Measurements from ENCODE around the gene FCGR3B.
"Not testable (repeated sequence)": the region's sequence is repeated elsewhere in the genome, so short reads cannot be mapped to it uniquely, and the experiment has no call there.

DNA sequence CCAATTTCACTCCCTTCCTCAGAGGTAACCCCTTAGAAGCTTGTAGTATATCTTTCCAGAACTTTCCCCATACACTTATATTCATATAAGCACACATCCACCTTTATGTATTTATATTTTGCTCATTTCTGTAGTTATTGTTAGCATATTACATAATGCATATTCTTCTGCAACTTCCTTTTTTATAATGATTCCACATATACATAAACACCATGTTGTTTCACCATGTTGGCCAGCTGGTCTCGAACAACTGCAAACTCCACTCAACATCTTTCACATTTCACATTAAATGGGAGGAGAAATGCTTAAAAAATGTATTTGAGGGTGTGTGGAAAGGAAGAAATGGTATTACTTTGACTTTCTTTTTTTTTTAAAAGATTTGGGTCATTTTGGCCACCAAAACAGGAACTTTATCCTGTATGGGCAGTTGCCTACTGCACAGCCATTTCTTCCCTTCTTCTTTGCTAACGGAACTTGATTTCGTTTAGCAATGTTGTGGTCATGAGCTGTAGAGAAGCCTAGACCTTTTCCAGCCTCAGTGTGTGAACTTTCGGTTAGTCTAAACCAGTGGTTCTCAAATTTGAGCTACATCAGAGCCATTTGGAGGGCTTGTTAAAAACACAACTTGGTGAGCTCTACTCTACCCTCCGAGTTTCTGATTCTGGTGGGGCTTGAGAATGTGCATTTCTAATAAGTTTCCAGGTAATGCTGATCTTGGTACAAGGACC, 12.7 kb upstream of the FCGR3B start:
- TF ChIP-seq CTCF (IDR thresholded peaks at IDR 0.05; ENCODE audit: insufficient read depth, low read depth, low read length); EZH2 (IDR thresholded peaks at IDR 0.05; ENCODE audit: insufficient read depth, low read length): not testable (repeated sequence)
